ENCODE measurements around the gene RAPGEFL1.
A peak's percentile ranks its signal among the peaks of the same experiment; 100 is the strongest.
"Not testable (repeated sequence)": the region's sequence is repeated elsewhere in the genome, so short reads cannot be mapped to it uniquely, and the experiment has no call there.

Gene RAPGEFL1, protein sequence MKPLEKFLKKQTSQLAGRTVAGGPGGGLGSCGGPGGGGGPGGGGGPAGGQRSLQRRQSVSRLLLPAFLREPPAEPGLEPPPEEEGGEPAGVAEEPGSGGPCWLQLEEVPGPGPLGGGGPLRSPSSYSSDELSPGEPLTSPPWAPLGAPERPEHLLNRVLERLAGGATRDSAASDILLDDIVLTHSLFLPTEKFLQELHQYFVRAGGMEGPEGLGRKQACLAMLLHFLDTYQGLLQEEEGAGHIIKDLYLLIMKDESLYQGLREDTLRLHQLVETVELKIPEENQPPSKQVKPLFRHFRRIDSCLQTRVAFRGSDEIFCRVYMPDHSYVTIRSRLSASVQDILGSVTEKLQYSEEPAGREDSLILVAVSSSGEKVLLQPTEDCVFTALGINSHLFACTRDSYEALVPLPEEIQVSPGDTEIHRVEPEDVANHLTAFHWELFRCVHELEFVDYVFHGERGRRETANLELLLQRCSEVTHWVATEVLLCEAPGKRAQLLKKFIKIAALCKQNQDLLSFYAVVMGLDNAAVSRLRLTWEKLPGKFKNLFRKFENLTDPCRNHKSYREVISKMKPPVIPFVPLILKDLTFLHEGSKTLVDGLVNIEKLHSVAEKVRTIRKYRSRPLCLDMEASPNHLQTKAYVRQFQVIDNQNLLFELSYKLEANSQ

DNA sequence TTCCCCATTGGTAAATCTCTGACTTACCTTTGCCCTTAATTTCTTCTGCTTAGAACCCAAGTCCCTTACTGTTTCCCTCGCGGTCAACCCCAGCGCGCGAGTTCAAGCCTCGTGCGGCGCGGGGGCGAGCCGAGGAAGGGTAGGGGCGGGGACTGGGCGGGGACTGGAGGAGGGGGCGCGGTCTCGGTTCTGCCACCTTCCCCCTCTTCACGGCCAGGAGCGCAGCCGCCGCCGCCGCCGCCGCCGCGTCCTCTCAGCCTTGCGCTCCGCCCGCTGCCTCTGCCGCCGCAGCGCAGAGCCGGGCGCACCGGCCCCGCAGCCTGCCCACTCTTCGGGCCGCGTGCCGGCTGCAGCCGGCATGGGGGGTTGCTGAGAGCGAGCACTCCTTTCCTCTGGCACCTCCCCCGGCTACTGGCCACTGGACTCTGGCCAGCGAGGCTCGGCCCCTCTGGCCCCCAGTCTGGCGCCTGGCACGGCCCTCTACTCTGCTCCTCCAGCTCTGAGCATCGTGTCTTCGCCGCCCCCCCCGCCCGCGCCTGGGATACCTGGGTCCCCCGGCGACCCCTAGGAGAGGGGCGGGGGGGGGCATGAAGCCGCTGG, at the start of gene RAPGEFL1:
Gene RAPGEFL1, plus strand, starts transcription at position 196 of the 600 bp plus-strand sequence. Its CDS starts 392 bp downstream, at position 588.
- no peak for DNase-seq

DNA sequence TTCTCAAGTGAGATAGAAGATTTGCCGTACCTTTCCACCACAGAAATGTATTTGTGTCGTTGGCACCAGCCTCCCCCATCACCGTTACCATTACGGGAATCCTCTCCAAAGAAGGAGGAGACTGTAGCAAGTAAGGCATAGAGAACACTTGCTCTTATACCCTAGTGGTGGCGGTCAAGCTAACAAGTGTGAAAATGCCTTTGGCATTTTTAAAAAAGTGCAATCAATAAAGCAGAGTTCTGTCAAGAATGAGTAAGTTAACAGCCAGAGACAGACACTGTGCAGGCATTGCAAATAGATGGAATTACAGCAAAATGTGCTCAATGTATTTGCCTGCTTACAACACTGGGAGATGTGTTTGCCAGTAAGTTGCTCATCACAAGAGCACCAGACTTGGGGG, 47.8 kb upstream of the RAPGEFL1 start:
- DNase-seq = no peak

DNA sequence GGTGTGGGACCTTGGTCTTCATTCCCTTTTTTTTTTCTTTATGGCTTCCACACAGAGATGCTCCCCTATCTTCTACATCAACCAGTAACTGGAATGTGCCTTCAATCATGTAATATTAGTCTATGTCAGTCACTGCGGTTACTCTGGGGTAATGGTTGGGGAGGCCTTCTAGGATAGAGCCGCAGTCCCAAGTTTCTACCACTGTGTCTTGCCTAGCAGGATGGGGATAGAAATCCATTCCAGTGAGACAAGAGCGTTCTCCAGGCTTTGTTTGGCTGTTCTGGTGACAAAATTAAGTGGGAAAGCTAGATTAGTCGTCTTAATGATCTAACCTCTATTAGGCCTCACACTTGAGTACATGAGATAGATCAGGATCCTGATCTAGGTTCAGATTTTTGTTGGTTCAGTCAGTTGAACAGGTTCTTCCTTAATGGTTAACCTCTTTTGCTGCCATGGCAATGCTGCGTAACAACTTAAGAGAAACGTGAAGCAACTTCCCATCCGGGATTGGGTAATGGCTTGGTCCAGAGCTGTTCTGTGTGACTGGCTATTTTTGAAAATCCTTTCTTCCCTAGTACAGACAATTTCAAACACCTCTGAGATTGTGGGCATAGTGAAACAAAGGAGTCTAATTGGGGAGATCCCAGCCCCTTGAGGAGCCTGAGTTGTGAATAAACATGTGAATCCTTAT, 46.8 kb upstream of the RAPGEFL1 start:
- DNase-seq = no peak

DNA sequence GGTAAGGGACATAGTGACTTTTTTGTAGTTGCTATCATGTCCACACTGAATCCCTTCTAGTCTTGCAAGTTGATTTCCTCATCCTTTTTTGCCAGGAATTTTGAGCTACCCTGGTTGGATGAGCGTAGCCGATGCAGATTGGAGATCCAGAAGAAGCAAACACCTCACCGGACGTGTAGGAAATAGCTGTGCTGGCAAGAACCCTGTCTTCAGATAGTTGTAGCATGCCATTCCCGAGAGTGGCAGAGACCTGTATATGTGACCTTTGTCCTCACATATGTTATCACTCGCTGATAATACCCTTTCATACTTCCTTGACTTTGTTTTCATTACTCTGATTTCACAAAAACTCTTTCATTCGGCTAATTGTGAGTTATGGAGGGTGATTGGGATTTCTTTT, 43.1 kb upstream of the RAPGEFL1 start:
- no peak for DNase-seq

DNA sequence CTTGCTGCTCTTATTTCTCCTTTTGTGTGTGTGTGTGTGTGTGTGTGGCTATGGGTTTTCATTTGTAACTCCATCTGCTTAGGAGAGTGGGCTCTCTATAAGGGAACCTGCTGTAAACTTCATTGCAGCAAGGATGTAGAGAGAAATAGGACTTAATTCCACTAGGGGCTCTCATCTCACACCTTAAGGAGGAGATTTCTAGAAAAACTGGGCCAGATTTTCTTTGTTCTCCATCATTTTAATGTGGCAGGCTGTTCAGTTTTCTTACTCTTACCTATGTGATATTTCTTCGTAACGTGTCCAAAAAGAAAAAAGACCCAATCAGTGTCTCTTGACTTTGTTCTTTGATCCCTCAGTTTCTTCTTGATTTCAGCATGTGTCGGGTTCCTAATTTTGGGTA, 41.5 kb upstream of the RAPGEFL1 start:
- no peak for DNase-seq

DNA sequence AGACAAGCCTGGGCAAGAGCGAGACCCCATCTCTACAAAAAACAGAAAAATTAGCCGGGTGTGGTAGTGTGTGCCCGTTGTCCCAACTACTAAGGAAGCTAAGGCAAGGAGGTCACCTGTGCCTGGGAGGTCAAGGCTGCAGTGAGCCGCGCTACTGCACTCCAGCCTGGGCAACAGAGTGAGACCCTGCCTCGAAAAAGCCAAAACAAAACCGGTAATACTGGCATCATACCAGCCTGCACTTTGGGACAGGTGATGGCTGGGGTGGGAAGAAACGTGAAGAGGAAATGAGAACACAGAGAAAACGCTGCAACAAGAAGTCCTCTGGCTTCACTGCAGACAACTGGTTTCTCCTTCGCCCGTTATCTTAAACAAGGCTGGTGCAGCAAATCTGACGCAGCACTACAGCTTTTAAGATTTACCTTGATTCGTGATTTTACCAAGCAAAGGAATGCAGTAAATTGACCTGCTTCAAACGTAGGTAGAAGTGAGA, 37.7 kb upstream of the RAPGEFL1 start:
- DNase-seq = no peak

DNA sequence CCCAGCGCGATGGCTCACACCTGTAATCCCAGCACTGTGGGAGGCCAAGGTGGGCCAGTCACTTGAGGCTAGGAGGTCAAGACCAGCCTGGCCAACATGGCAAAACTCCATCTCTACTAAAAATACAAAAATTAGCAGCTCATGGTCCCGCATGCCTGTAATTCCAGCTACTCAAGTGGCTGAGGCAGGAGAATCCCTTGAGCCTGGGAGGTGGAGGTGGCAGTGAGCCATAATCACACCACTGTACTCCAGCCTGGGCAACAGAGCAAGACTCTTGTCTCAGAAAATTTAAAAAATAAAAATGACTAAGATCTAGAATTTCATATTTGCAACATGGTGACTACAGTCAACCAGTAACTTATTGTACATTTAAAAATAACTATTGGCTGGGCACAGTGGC, 34.1 kb upstream of the RAPGEFL1 start:
- DNase-seq = not testable (repeated sequence)

DNA sequence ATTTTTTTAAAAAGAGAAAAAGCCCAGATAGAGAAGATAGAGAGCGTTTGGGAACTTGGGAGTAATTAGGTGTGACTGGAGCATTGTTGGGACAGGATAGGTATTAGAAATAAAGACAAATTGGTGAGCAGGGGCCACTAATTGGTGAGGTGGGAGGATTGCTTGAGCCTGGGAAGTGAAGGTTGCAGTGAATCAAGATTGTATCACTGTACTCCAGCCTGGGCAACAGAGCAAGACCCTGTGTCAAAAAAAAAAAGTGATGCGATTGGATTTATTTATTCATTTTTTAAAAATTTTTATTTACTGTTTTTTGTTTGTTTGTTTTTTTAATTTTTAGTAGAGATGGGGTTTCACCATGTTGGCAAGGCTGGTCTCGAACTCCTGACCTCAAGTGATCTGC, 31.8 kb upstream of the RAPGEFL1 start:
- no peak for DNase-seq

DNA sequence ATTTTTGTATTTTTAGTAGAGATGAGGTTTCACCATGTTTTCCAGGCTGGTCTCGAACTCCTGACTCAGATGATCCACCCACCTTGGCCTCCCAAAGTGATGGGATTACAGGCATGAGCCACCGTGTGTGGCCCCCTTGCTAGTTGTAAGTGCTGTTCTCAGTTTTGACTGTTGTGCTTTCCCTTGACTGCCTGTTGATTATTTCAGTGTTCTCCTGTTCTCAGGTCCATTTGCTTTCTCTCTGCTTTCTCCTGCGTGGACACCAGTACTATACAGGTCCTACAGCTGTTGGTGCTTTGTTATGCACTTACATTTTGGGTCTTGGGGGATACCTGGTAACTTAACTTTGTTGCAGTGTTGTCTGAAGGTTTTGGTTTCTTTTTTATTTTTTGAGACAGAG, 28.7 kb upstream of the RAPGEFL1 start:
- no peak for DNase-seq

DNA sequence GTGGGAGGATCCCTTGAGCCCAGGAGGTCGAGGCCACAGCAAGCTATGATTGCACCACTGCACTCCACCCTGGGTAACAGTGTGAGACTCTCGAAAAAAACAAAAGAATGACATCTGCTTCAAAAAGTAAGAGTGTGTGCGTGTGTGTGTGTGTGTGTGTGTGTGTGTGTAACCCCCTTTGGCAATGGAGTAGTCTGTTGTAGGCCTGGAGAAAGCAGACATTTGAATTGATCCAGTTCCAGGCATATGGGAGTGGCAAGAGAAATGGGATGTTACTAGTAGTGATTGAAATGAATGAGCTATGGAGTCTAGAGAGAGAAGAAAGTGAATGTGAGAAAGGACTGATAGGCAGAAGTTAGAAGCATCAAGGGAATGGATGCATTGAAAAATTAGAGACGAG, 27.0 kb upstream of the RAPGEFL1 start:
- DNase-seq = no peak

DNA sequence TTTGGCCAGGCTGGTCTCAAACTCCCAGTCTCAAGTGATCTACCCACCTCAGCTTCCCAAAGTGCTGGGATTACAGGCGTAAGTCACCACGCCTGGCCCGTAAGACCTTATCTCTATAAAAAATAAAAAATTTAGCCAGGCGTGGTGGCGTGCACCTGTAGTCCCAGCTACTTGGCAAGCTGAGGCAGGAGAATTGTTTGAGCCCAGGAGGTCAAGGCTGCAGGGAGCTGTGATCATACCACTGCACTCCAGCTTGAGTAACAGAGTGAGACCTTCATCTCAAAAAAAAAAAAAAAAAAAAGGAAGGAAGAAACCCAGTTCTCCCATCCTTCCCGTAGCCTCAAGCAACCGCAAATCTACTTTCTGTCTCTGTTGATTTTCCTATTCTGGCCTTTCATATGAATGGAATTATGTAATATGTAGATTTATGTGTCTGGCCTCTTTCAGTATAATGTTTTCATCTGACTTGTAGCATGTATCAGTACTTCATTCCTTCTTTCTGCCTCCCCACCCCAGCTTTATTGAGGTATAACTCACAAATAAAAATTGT, 25.8 kb upstream of the RAPGEFL1 start:
- no peak for DNase-seq

DNA sequence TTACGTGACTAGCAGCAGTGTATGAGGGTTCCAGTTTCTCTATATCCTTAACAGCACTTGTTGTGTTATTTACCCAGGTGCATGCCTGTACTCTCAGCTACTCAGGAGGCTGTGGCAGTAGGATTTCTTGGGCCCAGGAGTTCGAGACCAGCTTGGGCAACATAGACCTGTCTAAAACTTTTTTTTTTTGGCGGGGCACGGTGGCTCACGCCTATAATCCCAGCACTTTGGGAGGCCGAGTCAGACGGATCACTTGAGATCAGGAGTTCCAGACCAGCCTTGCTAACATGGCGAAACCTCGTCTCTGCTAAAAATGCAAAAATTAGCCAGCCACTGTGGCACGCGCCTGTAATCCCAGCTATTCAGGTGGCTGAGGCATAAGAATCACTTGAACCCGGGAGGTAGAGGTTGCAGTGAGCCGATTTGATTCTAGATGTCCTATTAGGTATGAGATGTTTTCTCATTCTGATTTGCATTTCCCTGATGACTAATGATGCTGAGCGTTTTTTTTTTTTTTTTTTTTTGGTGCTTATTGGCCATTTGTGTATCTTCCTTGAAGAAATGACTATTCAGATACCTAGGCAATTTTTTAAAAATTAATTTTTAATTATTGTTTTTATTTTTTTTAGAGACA, 23.6 kb upstream of the RAPGEFL1 start:
- DNase-seq = no peak

DNA sequence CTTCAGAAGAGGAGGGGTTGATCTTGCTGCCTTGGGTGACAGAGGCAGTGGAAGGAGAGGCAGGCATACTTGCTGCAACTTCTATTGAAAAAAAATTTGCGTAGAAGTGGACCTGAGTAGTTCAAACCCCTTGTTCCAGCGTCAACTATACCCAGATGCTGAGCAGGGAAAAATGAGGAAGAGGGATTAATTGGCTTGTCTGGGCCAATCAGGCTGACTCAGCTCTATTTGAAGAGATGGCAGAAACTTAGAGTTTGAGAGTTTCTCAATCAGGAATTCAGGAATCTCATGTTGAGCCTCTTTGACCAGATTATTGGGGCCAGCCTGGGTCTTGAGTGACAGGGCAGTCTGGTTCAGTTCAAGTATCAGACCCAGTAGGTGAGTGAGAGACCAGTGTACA, 19.3 kb upstream of the RAPGEFL1 start:
- DNase-seq = no peak

DNA sequence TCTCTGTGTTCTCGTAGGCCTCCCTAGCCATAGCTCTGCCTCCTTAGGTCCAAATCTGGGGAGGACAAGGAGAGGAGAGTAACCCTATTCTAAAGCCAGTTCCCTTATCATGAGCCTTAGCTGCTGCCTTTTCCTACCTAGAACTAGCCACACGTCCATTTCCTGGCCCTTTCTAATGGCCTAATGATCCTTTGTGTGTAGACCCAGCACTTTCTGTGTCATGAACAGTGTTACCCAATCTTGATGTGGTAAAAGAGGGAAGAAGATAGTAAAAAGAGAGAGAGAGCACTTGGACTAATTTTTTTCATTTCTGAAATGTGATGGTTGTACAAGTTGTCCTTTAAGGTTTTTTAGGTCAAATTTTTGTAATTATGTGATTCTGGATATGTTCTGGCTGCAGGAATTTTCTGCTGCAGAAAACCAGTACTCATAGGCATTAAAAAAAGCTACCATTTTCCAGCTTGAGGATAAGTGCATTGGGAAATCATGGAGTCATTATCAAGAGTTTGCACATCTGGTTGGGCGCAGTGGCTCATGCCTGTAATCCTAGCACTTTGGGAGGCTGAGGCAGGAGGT, 18.7 kb upstream of the RAPGEFL1 start:
- DNase-seq = no peak

DNA sequence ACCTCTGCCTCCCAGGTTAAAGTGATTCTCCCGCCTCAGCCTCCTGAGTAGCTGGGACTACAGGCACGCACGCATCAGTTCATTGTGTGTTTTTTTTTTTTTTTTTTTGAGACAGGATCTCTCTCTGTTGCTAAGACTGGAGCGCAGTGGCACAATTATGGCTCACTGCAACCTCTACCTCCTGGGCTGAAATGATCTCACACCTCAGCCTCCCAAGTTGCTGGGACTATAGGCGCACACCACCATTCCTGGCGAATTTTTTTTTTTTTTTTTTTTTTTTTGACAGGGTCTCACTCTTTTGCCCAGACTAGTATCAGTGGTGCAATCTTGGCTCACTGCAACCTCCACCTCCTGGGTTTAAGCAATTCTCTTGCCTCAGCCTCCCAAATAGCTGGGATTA, 17.8 kb upstream of the RAPGEFL1 start:
- DNase-seq = no peak

DNA sequence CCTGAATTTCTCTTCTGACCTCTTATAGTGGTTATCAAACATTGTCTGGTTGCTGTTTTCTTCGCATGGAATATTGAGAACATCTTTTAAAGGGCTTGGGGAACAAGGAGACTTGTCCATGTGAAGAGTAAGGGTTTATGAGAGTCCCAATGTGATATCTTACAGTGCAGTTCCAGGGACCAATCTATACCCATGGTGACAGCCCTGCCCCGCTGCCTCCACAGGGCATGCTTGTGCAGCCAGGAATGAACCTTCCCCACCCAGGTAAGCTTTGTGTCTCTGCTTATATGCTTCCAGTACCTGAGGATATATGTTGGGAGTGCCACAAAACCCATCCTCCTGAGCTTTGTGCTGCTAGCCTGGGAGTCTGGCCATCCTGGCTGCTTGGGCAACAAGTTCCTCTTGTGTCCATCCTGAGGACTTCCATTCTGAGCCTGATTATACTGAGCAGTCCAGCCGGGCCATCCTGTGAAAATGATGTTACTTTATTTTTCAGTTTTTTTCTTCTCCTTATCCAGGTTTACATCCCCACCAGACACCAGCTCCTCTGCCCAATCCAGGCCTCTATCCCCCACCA, 9.5 kb upstream of the RAPGEFL1 start:
- no peak for DNase-seq

DNA sequence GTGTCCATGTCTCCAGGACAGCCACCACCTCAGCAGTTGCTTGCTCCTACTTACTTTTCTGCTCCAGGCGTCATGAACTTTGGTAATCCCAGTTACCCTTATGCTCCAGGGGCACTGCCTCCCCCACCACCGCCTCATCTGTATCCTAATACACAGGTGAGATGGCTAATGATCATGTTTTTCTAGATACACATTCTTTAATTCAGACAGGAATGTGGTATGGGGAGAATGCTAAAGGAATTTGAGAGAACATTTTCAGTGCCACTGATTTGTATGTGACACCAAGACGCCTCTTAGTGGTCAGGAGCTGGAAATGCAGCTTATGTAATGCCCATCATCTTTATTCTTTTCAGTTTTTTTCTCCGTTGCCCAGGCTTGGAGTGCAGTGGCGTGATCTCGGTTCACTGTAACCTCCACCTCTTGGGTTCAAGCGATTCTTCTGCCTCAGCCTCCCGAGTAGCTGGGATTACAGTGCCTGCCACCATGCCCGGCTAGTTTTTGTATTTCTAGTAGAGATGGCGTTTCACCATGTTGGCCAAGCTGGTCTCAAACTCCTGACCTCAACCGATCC, 8.9 kb upstream of the RAPGEFL1 start:
- DNase-seq = peak; percentile 43

DNA sequence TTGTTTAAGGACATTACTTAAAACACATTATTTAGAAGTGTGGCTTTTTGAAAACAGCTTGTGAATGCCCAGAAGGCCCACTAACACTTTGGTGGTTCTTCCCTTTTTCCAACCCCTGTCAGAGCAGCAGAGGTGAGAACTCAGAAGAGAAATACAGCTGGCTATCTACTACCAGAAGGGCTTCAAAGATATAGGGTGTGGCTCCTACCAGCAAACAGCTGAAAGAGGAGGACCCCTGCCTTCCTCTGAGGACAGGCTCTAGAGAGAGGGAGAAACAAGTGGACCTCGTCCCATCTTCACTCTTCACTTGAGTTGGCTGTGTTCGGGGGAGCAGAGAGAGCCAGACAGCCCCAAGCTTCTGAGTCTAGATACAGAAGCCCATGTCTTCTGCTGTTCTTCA, 6.9 kb upstream of the RAPGEFL1 start:
- no peak for DNase-seq

DNA sequence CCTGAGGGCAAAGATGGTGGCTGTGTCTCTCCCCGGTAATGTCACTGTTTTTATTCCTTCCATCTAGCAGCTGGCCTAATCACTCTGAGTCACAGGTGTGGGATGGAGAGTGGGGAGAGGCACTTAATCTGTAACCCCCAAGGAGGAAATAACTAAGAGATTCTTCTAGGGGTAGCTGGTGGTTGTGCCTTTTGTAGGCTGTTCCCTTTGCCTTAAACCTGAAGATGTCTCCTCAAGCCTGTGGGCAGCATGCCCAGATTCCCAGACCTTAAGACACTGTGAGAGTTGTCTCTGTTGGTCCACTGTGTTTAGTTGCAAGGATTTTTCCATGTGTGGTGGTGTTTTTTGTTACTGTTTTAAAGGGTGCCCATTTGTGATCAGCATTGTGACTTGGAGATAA, 5.5 kb upstream of the RAPGEFL1 start:
- DNase-seq = no peak

DNA sequence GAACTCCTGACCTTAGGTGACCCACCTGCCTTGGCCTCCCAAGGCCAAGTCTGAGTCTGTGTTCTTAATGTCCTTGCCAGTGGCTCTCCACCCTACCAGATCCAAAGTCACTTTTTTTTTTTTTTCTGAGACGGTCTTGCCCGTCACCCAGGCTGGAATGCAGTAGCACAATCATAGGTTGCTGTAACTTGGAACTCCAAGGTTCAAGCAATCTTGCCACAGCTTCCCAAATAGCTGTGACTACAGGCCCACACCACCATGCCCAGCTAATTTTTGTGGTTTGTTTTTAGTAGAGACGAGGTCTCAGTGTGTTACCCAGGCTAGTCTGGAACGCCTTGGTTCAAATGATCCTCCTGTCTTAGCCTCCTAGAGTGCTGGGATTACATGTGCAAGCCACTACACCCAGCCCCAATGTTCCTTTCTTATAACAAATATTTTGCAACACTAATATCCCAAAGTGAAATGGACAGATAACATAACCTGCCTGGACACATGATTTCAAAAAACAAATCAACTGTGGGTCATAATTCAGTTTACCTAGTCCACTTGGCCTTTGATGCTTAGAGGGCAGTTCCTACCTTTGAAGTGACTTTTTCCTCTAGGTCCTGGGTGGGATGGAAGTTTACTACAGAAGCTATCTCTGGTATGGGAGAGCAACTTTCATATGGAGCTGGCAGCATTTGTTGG, 4.0 kb upstream of the RAPGEFL1 start:
- DNase-seq = no peak

DNA sequence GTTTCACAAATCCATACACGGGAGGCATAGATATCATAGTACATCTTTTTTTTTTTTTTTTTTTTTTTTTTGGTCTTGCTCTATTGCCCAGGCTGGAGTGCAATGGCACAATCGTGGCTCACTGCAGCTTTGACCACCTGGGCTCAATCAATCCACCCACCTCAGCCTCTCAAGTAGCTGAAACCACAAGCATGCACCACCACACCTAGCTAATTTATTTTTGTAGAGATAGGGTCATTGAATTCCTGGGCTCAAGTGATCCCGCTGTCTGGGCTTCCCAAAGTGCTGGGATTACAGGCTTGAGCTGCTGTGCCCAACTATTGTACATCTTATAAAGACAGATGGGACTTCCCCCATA, 3.5 kb upstream of the RAPGEFL1 start:
- no peak for DNase-seq

Data from GDM1 (cell line).